Activated CD8-positive, alpha-beta T cell treated with anti-CD3 and anti-CD28 coated beads for 36 hours (primary cell): ENCODE measurements around the gene PTPRK. TPM values are rescaled to one million over a fixed set of nuclear protein-coding genes. Genes with fewer than 3 reads are reported as not detected.

Experiments used
- ATAC-seq: fragments of 200-7000 bp; cut with Tn5 transposase; one replicate; pipeline ENCODE4 v1.10.0; 2021; ENCODE audit warnings: mild to moderate bottlenecking, moderate library complexity
- CTCF ChIA-PET: fragments of 350-600 bp; sonication (Branson Sonifier 250); formaldehyde crosslinking; loops from one replicate; lab custom pipeline; 2021; ENCODE audit warnings: antibody characterized with exemption; lab: Charles Lee
- POLR2A ChIA-PET: fragments of 350-600 bp; sonication (Branson Sonifier 250); formaldehyde crosslinking; loops from one replicate; lab custom pipeline; 2021; ENCODE audit warnings: antibody characterized with exemption; lab: Charles Lee
- DNase-seq: peaks from one replicate; pipeline ENCODE4 v3.0.0-alpha.2; 2020
- H3K27ac Mint-ChIP-seq: one replicate; pipeline ENCODE4 v1.8.0; 2021; ENCODE audit warnings: mild to moderate bottlenecking, mixed read lengths
- H3K27me3 Mint-ChIP-seq: one replicate; pipeline ENCODE4 v1.8.0; 2021; ENCODE audit warnings: mixed read lengths
- H3K36me3 Mint-ChIP-seq: one replicate; pipeline ENCODE4 v1.8.0; 2021; ENCODE audit warnings: low read depth, mixed read lengths
- H3K4me1 Mint-ChIP-seq: one replicate; pipeline ENCODE4 v1.8.0; 2021; ENCODE audit warnings: low read depth, mixed read lengths
- H3K4me3 Mint-ChIP-seq: one replicate; pipeline ENCODE4 v1.8.0; 2021; ENCODE audit warnings: mild to moderate bottlenecking, moderate library complexity, mixed read lengths
- H3K9me3 Mint-ChIP-seq: one replicate; pipeline ENCODE4 v1.8.0; 2021; ENCODE audit warnings: mixed read lengths
- intact Hi-C: fragments of 100-400 bp; cut with micrococcal nuclease; formaldehyde crosslinking; loops from one replicate; pipeline ENCODE4 v1.10.0; 2022
- total RNA-seq, 2 experiments: library from RNA; stranded (reverse); gene quantifications; one replicate each; pipeline ENCODE4 v1.2.3, GENCODE V29; 2021
- TF ChIP-seq, protein P1 (sequence below): fragments of 200-600 bp; IDR thresholded peaks from one replicate; pipeline ENCODE4 v1.8.0; 2022; ENCODE audit warnings: antibody characterized with exemption, mild to moderate bottlenecking

PTPRK gene
- total RNA-seq, 2 experiments from 2014 or later, result 7.7 to 8.9 TPM

DNA sequence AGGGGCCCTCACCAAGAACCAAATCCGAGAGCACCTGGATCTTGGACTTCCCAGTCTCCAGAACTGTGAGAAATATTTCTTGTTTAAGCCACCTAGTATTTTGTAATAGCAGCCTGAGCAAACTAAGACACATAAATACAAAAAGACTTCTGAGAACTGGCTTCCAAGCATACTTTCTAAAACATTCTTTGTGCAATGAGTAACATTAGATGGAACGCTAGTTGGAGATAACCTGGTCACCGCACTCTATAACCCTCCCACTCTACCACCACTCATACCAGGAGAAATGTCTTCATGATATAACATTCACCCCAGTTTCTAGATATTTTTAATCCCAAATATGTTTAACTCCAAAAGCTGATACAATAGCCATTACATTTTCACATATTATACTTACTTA lies 450.0 kb downstream of the PTPRK start:
- peaks cover 11% of the 10 kb centered on the region for H3K36me3 Mint-ChIP-seq
- no peaks in the 10 kb centered on the region for H3K9me3 Mint-ChIP-seq
- H3K27me3 Mint-ChIP-seq, result no peaks in the 10 kb centered on the region
- DNase-seq, result no peak
- intact Hi-C loops, result no loop called here
- ATAC-seq, result no peak
- POLR2A ChIA-PET, result no interaction called here
- no peak overlapping the region for H3K27ac Mint-ChIP-seq
- H3K4me1 Mint-ChIP-seq, result peaks cover 7% of the 10 kb centered on the region
- CTCF ChIA-PET, result no interaction called here
- TF ChIP-seq, protein P1, sequence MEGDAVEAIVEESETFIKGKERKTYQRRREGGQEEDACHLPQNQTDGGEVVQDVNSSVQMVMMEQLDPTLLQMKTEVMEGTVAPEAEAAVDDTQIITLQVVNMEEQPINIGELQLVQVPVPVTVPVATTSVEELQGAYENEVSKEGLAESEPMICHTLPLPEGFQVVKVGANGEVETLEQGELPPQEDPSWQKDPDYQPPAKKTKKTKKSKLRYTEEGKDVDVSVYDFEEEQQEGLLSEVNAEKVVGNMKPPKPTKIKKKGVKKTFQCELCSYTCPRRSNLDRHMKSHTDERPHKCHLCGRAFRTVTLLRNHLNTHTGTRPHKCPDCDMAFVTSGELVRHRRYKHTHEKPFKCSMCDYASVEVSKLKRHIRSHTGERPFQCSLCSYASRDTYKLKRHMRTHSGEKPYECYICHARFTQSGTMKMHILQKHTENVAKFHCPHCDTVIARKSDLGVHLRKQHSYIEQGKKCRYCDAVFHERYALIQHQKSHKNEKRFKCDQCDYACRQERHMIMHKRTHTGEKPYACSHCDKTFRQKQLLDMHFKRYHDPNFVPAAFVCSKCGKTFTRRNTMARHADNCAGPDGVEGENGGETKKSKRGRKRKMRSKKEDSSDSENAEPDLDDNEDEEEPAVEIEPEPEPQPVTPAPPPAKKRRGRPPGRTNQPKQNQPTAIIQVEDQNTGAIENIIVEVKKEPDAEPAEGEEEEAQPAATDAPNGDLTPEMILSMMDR, result no peak
- no peak overlapping the region for H3K4me3 Mint-ChIP-seq

DNA sequence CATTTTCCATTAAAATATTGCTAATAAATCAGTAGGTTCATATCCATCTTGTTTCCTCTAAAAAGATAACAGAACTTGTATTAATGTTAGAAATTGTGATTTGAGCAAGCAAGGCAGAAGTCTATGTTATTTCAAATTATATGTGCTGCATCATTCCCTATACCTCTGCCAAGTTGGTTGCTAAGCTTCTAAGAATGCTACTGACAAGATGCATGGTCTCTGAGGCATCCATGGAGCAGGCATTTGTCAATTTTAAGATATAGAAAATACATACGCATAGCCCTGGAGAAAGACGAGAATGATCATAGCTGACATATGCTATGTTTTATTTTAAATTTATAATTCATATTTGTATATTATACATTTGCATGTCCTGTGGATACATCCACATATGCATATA lies 451.2 kb downstream of the PTPRK start:
- no peaks in the 10 kb centered on the region for H3K27me3 Mint-ChIP-seq
- ChIA-PET CTCF (no interaction called here), POLR2A (no interaction called here)
- no peak overlapping the region for H3K27ac Mint-ChIP-seq
- H3K4me3 Mint-ChIP-seq, result no peak overlapping the region
- intact Hi-C loops, result no loop called here
- no peak for DNase-seq
- H3K9me3 Mint-ChIP-seq, result no peaks in the 10 kb centered on the region
- peaks cover 13% of the 10 kb centered on the region for H3K4me1 Mint-ChIP-seq
- TF ChIP-seq, protein P1, result no peak
- peaks cover 10% of the 10 kb centered on the region for H3K36me3 Mint-ChIP-seq
- no peak for ATAC-seq

DNA sequence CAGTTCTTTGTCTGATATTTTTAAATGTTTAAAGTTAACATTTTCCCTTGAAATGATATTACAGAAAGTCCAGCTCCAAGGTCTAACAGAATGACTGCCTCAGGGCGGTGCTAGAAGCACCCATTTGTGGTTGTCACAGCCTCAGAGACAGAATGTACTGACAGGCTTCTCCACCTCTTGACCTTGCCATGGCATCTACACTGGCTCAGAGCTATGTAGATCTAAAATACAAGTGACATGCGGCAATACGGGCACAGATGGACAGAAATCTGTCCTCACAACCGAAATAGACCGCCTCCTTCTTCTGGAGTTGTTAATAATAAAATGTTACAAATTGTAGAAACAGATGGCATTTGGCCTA lies 452.3 kb downstream of the PTPRK start:
- no peaks in the 10 kb centered on the region for H3K27me3 Mint-ChIP-seq
- intact Hi-C loops, result no loop called here
- ChIA-PET POLR2A (no interaction called here), CTCF (no interaction called here)
- no peaks in the 10 kb centered on the region for H3K9me3 Mint-ChIP-seq
- TF ChIP-seq, protein P1, result no peak
- H3K4me3 Mint-ChIP-seq, result no peak overlapping the region
- ATAC-seq (no peak), DNase-seq (no peak)
- peaks cover 10% of the 10 kb centered on the region for H3K36me3 Mint-ChIP-seq
- no peak overlapping the region for H3K27ac Mint-ChIP-seq
- peaks cover 13% of the 10 kb centered on the region for H3K4me1 Mint-ChIP-seq

DNA sequence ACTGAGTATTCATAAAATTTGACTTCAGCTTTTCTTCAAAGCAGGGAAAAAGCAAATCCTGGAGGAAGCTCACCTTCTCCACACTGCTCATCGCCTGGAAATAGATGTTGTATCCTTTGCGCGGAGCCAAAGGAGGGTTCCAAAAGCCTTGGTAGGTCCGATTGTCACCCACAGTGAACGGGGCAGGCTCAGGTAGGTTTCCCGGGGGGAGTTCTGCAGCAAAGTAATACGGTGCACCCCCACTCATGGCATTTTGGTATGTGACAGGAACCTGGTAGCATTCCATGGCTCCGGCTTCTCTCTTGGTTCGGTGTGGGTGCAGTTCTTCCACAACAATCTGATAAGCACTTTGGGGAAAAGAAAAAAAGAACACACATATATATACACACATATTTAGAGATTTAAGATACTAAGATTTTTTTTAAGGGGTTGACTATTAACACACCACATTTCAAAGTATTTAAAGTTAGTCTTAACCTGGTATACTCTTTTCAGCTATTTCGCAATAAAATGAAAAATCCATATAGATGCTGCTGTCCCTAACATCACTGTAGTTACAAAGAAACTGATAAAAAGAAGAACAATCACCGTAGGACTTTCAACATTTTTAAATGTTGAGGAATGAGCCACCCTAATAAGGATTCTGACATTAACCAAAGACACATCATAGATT lies 452.8 kb downstream of the PTPRK start:
- Mint-ChIP-seq H3K4me1 (peaks cover 13% of the 10 kb centered on the region), H3K36me3 (peaks cover 9% of the 10 kb centered on the region), H3K27ac (no peak overlapping the region), H3K27me3 (no peaks in the 10 kb centered on the region), H3K4me3 (no peak overlapping the region), H3K9me3 (no peaks in the 10 kb centered on the region)
- ATAC-seq (no peak), DNase-seq (no peak)
- CTCF ChIA-PET, result no interaction called here
- TF ChIP-seq, protein P1, result no peak
- POLR2A ChIA-PET, result no interaction called here
- intact Hi-C loops, result no loop called here

DNA sequence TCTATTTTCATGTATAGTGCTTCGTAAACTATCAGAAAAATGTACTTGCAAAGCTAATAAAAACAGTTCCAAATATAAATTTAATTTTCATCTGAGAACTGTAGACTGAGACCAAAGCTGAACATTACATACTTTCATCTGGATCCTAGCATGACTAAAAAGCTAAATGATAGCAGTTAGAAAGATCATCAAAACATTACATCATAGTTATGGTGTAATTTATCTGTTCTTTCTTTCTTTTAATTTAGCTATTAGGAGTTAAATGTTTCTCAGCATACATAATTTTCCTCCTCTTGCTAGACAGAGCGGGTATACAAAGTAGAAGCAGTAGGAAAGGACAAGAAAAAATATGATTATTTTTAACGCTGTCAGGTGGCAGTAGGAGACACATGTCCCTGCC lies 455.3 kb downstream of the PTPRK start:
- POLR2A ChIA-PET, result no interaction called here
- no peak overlapping the region for H3K4me3 Mint-ChIP-seq
- CTCF ChIA-PET, result interaction anchor here (0.8 kb wide), 1 partner anchor 32 kb away, joined by 3 read pairs; no protein-coding TSS in a partner anchor
- ATAC-seq (no peak), DNase-seq (no peak)
- H3K4me1 Mint-ChIP-seq, result peaks cover 9% of the 10 kb centered on the region
- H3K9me3 Mint-ChIP-seq, result no peaks in the 10 kb centered on the region
- H3K36me3 Mint-ChIP-seq, result peaks cover 2% of the 10 kb centered on the region
- H3K27ac Mint-ChIP-seq, result no peak overlapping the region
- intact Hi-C loops, result no loop called here
- H3K27me3 Mint-ChIP-seq, result no peaks in the 10 kb centered on the region
- TF ChIP-seq, protein P1, result no peak
